ENCODE measurements around the gene ID2. TPM values are rescaled to one million over a fixed set of nuclear protein-coding genes. Genes with fewer than 3 reads are reported as not detected.

The ID2 gene
- total and polyA plus RNA-seq, 2 of the 13 experiments (the other 11 are each of a cell fraction or from before 2014, with no cell fraction given) = 214 to 719 TPM

DNA sequence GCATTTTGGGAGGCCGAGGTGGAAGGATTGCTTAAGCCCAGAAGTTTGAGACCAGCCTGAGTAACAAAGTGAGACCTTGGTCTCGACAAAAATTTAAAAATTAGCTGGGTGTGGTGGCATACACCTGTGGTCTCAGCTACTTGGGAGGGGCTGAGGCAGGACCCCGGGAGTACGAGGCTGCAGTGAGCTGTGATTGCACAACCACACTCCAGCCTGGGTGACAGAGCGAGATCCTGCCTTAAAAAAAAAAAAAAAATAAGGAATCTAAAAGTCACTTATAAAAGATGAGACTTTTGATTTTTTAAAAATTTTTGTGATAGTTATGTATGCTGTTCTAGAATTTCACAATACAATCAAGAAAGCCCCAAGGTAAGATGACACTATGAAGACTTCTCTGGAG is 33.1 kb downstream of the ID2 start:
- FAIRE-seq (no peak), ATAC-seq (no peak), DNase-seq (ENCODE audit: low spot score) (no peak)
- WGBS (ENCODE audit: low lambda C conversion rate) = 24% methylated on average over 5 of the region's 5 CpGs
- ChIA-PET POLR2A (no interaction called here), CTCF (ENCODE audit: low intra/inter-chr PET ratio, low total read pairs) (no interaction called here)
- Histone ChIP-seq H3K4me1 (ENCODE audit: insufficient read depth, low read length) (peaks cover 3% of the 10 kb centered on the region; the same call in 1 of the 2 replicates), H3K27me3 (ENCODE audit: control insufficient read depth in 1 of 2, insufficient read depth in 2 of 2, low read length in 2 of 2) (peaks cover 0 to 13% of the 10 kb centered on the region in 2 experiments; a peak in 3 of 5 replicates), H3K4me3 (replicated peaks in 1 of 3; ENCODE audit: insufficient read depth in 1 of 3, low read depth in 2 of 3, low read length in 3 of 3) (no peak overlapping the region), H3K27ac (ENCODE audit: extremely low read length, insufficient read depth, low read length) (no peak overlapping the region), H2AFZ (ENCODE audit: low read length) (no peak overlapping the region), H3K36me3 (replicated peaks in 1 of 2; ENCODE audit: control insufficient read depth in 1 of 2, insufficient read depth in 2 of 2, low read length in 2 of 2) (no peaks in the 10 kb centered on the region), H4K20me1 (ENCODE audit: insufficient read depth, low read length) (no peaks in the 10 kb centered on the region), H3K9ac (ENCODE audit: insufficient read depth, low read depth, low read length) (no peak overlapping the region), H3K4me2 (ENCODE audit: low read depth, low read length) (no peak overlapping the region), H3K79me2 (ENCODE audit: insufficient read depth, low read length) (no peaks in the 10 kb centered on the region), H3K9me3 (ENCODE audit: low read length) (0 out of 2 replicates have a peak, but pooled peaks cover 6% of the 10 kb centered on the region)
- intact Hi-C loops (cut with micrococcal nuclease; ENCODE audit: unreplicated experiment) (no loop called here), in situ Hi-C loops (cut with HindIII; ENCODE audit: extremely low pct_ligation_motif_present, low pct_unique_long_range_greater_than_20kb) (no loop called here)
- TF ChIP-seq MYC (CRISPR knock-in tag; IDR thresholded peaks at IDR 0.05; ENCODE audit: borderline replicate concordance) (no peak), CEBPB (IDR thresholded peaks at IDR 0.05; ENCODE audit: borderline replicate concordance, low read depth, low read length) (peak; percentile 75)
- BruUV-seq (replicated peaks) = no TSS peak

- BruUV-seq (replicated peaks) = no TSS peak
- FAIRE-seq = no peak
- Histone ChIP-seq H3K4me2 (ENCODE audit: low read depth, low read length) (no peak overlapping the region), H3K4me3 (replicated peaks in 1 of 3; ENCODE audit: insufficient read depth in 1 of 3, low read depth in 2 of 3, low read length in 3 of 3) (no peak overlapping the region), H3K36me3 (replicated peaks in 1 of 2; ENCODE audit: control insufficient read depth in 1 of 2, insufficient read depth in 2 of 2, low read length in 2 of 2) (no peaks in the 10 kb centered on the region), H3K9me3 (ENCODE audit: low read length) (0 out of 2 replicates have a peak, but pooled peaks cover 6% of the 10 kb centered on the region), H4K20me1 (ENCODE audit: insufficient read depth, low read length) (no peaks in the 10 kb centered on the region), H2AFZ (ENCODE audit: low read length) (no peak overlapping the region), H3K4me1 (ENCODE audit: insufficient read depth, low read length) (peaks cover 10% of the 10 kb centered on the region; the same call in 1 of the 2 replicates), H3K9ac (ENCODE audit: insufficient read depth, low read depth, low read length) (no peak overlapping the region), H3K27ac (ENCODE audit: extremely low read length, insufficient read depth, low read length) (no peak overlapping the region), H3K79me2 (ENCODE audit: insufficient read depth, low read length) (no peaks in the 10 kb centered on the region), H3K27me3 (ENCODE audit: control insufficient read depth in 1 of 2, insufficient read depth in 2 of 2, low read length in 2 of 2) (peaks cover 0 to 3% of the 10 kb centered on the region in 2 experiments; a peak in 1 of 5 replicates)
- intact Hi-C loops (cut with micrococcal nuclease; ENCODE audit: unreplicated experiment) (no loop called here), in situ Hi-C loops (cut with HindIII; ENCODE audit: extremely low pct_ligation_motif_present, low pct_unique_long_range_greater_than_20kb) (no loop called here)
- 58% methylated on average over 3 of the region's 3 CpGs for WGBS (ENCODE audit: low lambda C conversion rate)
- ChIA-PET CTCF (ENCODE audit: low intra/inter-chr PET ratio, low total read pairs) (no interaction called here), POLR2A (no interaction called here)
- DNase-seq (ENCODE audit: low spot score) = no peak
- ATAC-seq = no peak
- TF ChIP-seq HMGXB3 (CRISPR knock-in tag; IDR thresholded peaks at IDR 0.05; ENCODE audit: borderline replicate concordance) (no peak), ZZZ3 (CRISPR knock-in tag; IDR thresholded peaks at IDR 0.05; ENCODE audit: borderline replicate concordance) (no peak), IKZF1 (IDR thresholded peaks at IDR 0.05) (no peak), CC2D1A (CRISPR knock-in tag; IDR thresholded peaks at IDR 0.05) (no peak), ZSCAN21 (CRISPR knock-in tag; IDR thresholded peaks at IDR 0.05; ENCODE audit: borderline replicate concordance) (no peak), ASH2L (IDR thresholded peaks at IDR 0.05; ENCODE audit: insufficient read length, low read depth, low read length) (no peak), ZBED4 (CRISPR knock-in tag; IDR thresholded peaks at IDR 0.05; ENCODE audit: borderline replicate concordance) (no peak)
These were observed 37.7 kb downstream of the ID2 start for GRCh38 chr2:8719528-8719927.

Data from HepG2 (cell line).